HG02938 (cell line): Measurements from ENCODE around the gene CEP68.
"Not testable (repeated sequence)": the region's sequence is repeated elsewhere in the genome, so short reads cannot be mapped to it uniquely, and the experiment has no call there.

Experiments used
- ATAC-seq: cut with Tn5 transposase; IDR thresholded peaks from one replicate; pipeline ENCODE4 v1.9.1; 2021; ENCODE audit warnings: mild to moderate bottlenecking, moderate library complexity; ENCODE audit not compliant: unreplicated experiment

CEP68 gene

DNA sequence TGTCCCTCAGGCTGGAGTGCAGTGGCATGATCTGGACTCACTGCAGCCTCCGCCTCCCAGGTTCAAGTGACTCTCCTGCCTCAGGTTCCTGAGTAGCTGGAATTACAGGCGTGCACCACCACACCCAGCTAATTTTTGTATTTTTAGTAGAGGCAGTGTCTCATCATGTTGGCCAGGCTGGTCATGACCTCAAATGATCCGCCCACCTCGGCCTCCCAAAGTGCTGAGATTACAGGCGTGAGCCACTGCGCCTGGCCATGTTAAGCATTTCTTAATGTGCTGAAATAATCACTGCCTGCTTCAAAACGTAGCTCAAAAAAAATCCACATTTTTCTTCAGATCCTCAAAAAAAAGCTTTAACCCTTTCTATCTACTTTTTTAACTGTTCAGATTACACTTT, 69.2 kb downstream of the CEP68 start:
- not testable (repeated sequence) for ATAC-seq

DNA sequence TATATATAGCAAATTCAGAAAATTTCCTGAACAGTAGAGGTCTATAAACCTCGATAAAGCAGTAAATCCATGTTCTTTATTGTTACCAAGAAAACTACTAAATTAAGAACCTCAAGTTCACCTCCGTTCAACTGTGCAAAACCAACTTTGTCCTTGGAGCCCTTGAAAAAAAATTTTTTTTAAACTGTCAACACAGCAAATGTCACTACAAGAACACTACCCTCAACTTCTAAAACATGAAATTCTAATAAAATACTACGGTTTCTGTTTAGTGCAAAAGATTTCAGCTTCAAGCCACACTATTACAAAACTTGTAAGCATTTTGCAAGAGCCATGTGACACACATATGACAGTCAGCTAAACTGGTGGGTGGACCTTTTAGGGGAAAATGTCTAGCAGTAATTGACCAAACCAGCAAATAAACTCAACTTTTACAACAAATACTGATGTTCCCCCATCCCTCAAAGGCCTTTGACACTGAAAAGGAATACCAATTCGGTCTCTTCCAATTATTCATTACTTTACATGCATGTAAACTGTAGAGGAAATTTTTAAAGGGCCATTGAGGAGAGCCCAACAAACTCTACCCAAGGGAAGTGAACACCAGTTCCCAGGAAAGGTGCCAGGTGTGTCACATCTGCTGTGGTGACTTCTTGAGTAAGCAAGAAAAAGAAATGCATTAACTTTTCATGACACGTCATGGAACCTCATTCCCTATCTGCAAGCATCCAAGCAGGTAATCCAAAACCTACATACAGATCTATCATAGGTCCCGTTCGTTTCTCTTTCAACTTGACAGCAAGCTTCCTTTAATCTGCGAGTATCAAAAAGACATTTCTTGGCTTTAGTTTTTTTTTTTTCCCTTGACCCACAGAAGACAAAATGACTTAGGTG, 72.3 kb downstream of the CEP68 start:
- no peak for ATAC-seq

DNA sequence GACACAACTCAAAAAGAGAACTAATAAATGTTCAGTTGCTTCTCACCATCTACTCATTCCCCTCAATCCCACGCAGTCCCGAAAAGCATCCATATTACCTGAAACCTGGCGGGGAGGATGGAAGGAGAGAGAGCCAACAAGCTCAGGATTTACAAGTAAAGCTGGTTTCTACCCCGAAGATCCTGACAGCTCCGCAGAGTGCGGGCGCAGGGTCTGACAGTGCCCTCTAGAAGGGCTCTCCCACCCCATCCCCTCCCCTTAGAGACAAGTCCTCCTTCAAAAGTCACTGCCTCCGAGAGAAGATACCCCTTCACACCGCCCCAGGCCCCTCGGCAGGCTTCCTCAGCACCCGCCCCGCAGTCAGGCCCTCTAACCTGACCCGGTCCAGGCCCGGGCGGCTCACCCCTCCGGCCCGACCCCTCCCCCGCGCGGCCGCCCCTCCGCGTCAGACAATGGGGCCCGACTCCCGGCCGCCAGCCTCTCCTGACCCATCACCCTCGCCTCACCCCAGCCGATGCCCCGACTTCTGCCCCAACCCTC, 73.1 kb downstream of the CEP68 start:
- ATAC-seq, result no peak

DNA sequence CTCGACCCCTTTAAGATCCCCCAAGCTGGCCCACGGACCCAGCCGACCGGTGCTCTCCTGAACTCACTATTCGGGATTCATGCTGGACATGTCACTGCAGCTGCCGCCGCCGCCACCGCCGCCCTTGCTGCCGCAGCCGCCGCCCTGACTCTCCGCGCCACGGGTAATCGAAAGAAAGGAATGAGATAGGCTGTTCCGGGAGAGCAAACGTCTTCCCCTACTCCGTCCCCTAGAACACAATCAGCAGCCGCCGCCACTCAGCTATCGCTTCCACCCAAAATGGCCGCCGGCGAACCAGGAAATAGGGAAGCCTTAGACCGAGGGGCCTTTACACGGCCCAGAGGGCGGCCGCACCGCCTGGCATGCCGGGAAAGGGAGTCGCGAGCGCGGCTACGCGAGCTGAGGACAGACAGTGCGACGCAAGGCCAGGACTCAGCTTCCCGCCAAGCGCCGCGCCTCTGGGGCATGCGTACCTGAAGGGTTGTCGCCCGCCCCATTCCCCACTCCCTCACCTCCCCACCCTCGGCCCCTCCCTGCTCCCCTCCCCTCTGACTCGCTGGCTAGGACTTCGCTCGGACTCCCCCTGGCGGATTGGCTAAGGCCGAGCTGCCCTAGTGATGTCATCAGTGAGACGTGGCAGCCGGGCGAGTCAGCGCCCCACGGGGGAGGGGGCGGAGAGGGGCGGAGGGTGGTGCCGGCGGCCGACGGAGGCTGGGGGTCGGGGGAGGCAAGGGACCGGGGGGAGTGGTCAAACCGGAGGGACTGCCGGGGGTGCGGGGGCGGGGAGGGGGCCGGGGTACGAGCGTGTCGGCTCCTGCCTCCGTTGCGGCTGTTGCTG, 73.8 kb downstream of the CEP68 start, which contains the start of gene RAB1A:
Gene RAB1A (minus strand): TSS at position 281 of the 838 bp plus-strand sequence. CDS start 191 bp downstream, at position 90.
- peak; percentile 94 for ATAC-seq

DNA sequence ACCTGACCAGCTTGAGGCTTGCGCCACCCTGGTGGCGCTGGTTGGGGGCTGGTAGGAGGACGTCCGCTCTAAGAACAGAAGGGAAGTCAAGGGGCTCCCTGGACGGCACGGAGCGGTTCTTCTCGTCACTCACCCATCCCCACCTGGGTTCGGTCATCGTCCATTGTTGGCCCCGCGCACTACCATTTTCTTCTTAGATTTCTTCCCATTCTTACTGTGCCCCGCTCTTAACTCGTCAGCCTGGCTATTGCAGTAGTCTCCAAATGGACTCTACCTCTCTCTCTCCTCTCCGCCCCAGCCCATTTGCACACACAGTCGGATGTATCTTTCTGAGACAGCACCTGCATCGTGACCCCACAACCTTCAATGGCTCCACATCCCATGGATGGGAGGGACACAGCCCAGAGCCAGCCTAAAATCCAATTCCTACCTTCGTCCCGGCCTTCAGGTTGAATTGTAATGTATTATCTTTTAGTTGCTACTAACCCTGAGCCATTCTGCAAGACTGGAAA, 74.5 kb downstream of the CEP68 start:
- peak; percentile 25 for ATAC-seq

DNA sequence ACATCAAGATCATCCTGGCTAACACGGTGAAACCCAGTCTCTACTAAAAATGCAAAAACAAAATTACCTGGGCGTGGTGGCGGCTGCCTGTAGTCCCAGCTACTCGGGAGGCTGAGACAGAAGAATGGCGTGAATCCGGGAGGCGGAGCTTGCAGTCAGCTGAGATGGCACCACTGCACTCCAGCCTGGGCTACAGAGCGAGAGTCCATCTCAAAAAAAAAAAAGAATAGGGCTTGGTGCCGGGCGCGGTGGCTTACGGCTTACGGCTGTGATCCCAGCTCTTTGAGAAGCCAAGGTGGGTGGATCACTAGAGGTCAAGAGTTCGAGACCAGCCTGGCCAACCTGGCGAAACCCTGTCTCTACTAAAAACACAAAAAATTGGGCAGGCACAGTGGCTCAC, 76.7 kb downstream of the CEP68 start:
- ATAC-seq, result not testable (repeated sequence)

DNA sequence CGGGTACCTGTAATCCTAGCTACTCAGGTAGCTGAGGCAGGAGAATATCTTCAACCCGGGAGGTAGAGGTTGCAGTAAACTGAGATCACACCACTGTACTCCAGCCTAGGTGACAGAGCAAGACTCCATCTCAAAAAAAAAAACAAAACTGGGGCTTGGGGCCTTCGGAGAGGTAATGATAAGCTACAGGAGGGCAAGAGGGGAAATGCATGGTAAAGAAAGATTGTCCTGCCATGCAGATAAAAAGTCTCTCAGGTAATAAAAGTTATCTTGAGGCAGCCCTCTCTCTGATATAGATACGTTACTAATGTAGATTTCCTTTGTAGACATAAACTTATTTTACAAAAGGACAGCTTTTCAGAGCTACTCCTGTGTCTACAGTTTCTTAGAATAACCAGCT, 77.4 kb downstream of the CEP68 start:
- ATAC-seq, result no peak

DNA sequence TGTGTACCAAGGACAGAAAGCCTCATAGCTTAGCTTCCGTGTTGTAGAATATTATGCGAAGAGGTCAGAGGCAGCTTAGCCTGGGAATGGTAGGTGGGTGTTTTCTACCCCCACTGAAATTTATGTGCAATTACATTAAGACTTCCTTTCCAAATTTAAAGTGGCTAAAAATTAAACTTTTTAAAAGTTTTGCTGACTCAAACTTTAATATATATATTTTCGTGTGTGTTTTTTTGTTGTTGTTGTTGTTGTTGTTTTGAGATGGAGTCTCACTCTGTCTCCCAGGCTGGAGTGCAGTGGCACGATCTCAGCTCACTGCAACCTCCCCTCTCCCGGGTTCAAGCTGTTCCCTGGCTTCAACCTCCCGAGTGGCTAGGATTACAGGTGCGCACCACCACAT, 77.9 kb downstream of the CEP68 start:
- ATAC-seq, result no peak

DNA sequence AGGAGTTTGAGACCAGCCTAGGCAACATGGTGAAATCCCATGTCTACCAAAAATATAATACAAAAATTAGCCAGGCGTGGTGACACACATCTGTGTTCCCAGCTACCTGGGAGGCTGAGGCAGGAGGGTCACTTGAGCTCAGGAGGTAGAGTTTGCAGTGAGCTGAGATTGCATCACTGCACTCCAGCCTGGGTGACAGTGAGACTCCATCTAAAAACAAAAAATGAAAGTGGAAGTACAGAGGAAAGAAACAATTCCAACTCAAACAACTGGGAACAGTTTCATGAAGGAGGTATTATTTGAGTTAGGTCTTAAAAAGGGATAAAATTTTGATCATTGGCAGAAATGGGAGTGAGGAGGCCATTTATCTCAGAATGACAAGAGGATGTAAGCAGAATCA, 80.0 kb downstream of the CEP68 start:
- ATAC-seq, result no peak
